ENCODE measurements around the gene NDUFV2. TPM values are rescaled to one million over a fixed set of nuclear protein-coding genes. Genes with fewer than 3 reads are reported as not detected.

The NDUFV2 gene
- total and polyA plus RNA-seq, 2 donors (not counting 3 experiments of a cell fraction or from before 2014, with no cell fraction given), result 65.7 to 152 TPM

- TF ChIP-seq POLR2A (IDR thresholded peaks at IDR 0.05; ENCODE audit: low read depth, low read length) (peak; percentile 15), MYC (IDR thresholded peaks at IDR 0.05; ENCODE audit: low read depth, low read length) (no peak)
- intact Hi-C loops (cut with micrococcal nuclease), result loop anchor here (5.0 kb wide), 1 partner anchor 228 kb away; the partner anchor contains the start of gene TWSG1
- no peak overlapping the region for H2AFZ ChIP-seq (ENCODE audit: low read depth, low read length)
- peak overlapping the region; percentile 95 for H3K27ac ChIP-seq (ENCODE audit: insufficient read depth, low read depth, low read length)
- H3K79me2 ChIP-seq (ENCODE audit: control insufficient read depth, insufficient read depth, low read length), result peaks cover 68% of the 10 kb centered on the region
- peak overlapping the region; percentile 99 for H3K4me2 ChIP-seq (ENCODE audit: insufficient read depth, low read length)
- no peaks in the 10 kb centered on the region for H3K27me3 ChIP-seq (ENCODE audit: control insufficient read depth in 2 of 2, insufficient read depth in 2 of 2, low read length in 2 of 2)
- POLR2A ChIA-PET, result interaction anchor here (0.7 kb wide), 1 partner anchor 30 kb away, joined by 5 read pairs; no protein-coding TSS in a partner anchor
- peak overlapping the region; percentile 69 to 98 (median 92) for H3K4me3 ChIP-seq (replicated peaks in 1 of 3; ENCODE audit: insufficient read depth in 1 of 3, low read depth in 1 of 3, low read length in 3 of 3)
- DNase-seq (ENCODE audit: low read depth, low spot score), result peak; percentile 31
- CTCF ChIA-PET, result interaction anchor here (0.8 to 3.1 kb wide), 11 partner anchors 10 to 411 kb away, joined by 3 to 23 read pairs (median 4); partner anchors contain the start of gene ANKRD12
- H3K36me3 ChIP-seq (ENCODE audit: control insufficient read depth in 2 of 2, extremely low read depth in 1 of 2, insufficient read depth in 2 of 2, low read length in 2 of 2), result peaks cover 0 to 2% of the 10 kb centered on the region in 2 experiments
- peaks cover 46% of the 10 kb centered on the region for H3K4me1 ChIP-seq (ENCODE audit: control insufficient read depth, extremely low read depth, insufficient read depth, low read length)
- no peak for FAIRE-seq
- H3K9me3 ChIP-seq (replicated peaks; ENCODE audit: control insufficient read depth, insufficient read depth, low read length), result no peaks in the 10 kb centered on the region
- H4K20me1 ChIP-seq (replicated peaks; ENCODE audit: control insufficient read depth, extremely low read depth, insufficient read depth, low read length), result peaks cover 6% of the 10 kb centered on the region
- dilution Hi-C loops (cut with MboI; ENCODE audit: extremely low pct_ligation_motif_present, low sequenced_read_pairs), result no loop called here
- BruUV-seq (replicated peaks), result no TSS peak
- no peaks in the 10 kb centered on the region for H3K9me1 ChIP-seq (replicated peaks; ENCODE audit: control insufficient read depth, extremely low read depth, insufficient read depth, low read length)
- H3K9ac ChIP-seq (replicated peaks; ENCODE audit: extremely low read depth, insufficient read depth, low read length), result peak overlapping the region; percentile 84
These were observed 1.9 kb downstream of the NDUFV2 start for GRCh38 chr18:9104244-9104901.

GRCh38 chr18:9105420-9105819 is 2.9 kb downstream of the NDUFV2 start:
- Histone ChIP-seq H3K9ac (replicated peaks; ENCODE audit: extremely low read depth, insufficient read depth, low read length) (no peak overlapping the region), H4K20me1 (replicated peaks; ENCODE audit: control insufficient read depth, extremely low read depth, insufficient read depth, low read length) (peaks cover 6% of the 10 kb centered on the region), H3K9me1 (replicated peaks; ENCODE audit: control insufficient read depth, extremely low read depth, insufficient read depth, low read length) (no peaks in the 10 kb centered on the region)

More at GRCh38 chr18:9105420-9105819, 2.9 kb downstream of the NDUFV2 start:
- Histone ChIP-seq H3K27me3 (ENCODE audit: control insufficient read depth in 2 of 2, insufficient read depth in 2 of 2, low read length in 2 of 2) (no peaks in the 10 kb centered on the region), H3K9me3 (replicated peaks; ENCODE audit: control insufficient read depth, insufficient read depth, low read length) (no peaks in the 10 kb centered on the region), H2AFZ (ENCODE audit: low read depth, low read length) (no peak overlapping the region), H3K27ac (ENCODE audit: insufficient read depth, low read depth, low read length) (no peak overlapping the region), H3K4me2 (ENCODE audit: insufficient read depth, low read length) (peak overlapping the region; percentile 99), H3K4me3 (replicated peaks in 1 of 3; ENCODE audit: insufficient read depth in 1 of 3, low read depth in 1 of 3, low read length in 3 of 3) (peak overlapping the region in 1 of 3 experiments; percentile 98), H3K4me1 (ENCODE audit: control insufficient read depth, extremely low read depth, insufficient read depth, low read length) (peaks cover 46% of the 10 kb centered on the region), H3K36me3 (ENCODE audit: control insufficient read depth in 2 of 2, extremely low read depth in 1 of 2, insufficient read depth in 2 of 2, low read length in 2 of 2) (peaks cover 0 to 2% of the 10 kb centered on the region in 2 experiments), H3K79me2 (ENCODE audit: control insufficient read depth, insufficient read depth, low read length) (peaks cover 78% of the 10 kb centered on the region)
- TF ChIP-seq POLR2AphosphoS5 (IDR thresholded peaks at IDR 0.05; ENCODE audit: insufficient read depth, low read depth, low read length) (no peak), GATA2 (IDR thresholded peaks at IDR 0.05; ENCODE audit: insufficient read depth, insufficient read length, low read depth, low read length) (no peak), CTCF (IDR thresholded peaks at IDR 0.05; ENCODE audit: extremely low read depth in 1 of 2, insufficient read depth in 1 of 2, low read depth in 1 of 2, low read length in 2 of 2) (no peak), FOS (IDR thresholded peaks at IDR 0.05; ENCODE audit: borderline replicate concordance, insufficient read depth, low read length) (no peak), MYC (IDR thresholded peaks at IDR 0.05; ENCODE audit: low read depth, low read length) (no peak), POLR2A (IDR thresholded peaks at IDR 0.05; ENCODE audit: low read depth, low read length) (no peak), JUN (IDR thresholded peaks at IDR 0.05; ENCODE audit: borderline replicate concordance, insufficient read depth, insufficient read length, low read depth) (no peak), EZH2 (IDR thresholded peaks at IDR 0.05; ENCODE audit: borderline replicate concordance, low read depth, low read length, severe bottlenecking) (no peak), MAX (IDR thresholded peaks at IDR 0.05; ENCODE audit: insufficient read depth, insufficient read length) (no peak)
- BruUV-seq (replicated peaks), result no TSS peak
- intact Hi-C loops (cut with micrococcal nuclease), result no loop called here
- dilution Hi-C loops (cut with MboI; ENCODE audit: extremely low pct_ligation_motif_present, low sequenced_read_pairs), result no loop called here
- DNase-seq (ENCODE audit: low read depth, low spot score), result no peak
- no peak for FAIRE-seq
- POLR2A ChIA-PET, result no interaction called here
- CTCF ChIA-PET, result interaction anchor here (3.1 kb wide), 1 partner anchor 12 kb away, joined by 22 read pairs; no protein-coding TSS in a partner anchor

All from endothelial cell of umbilical vein (primary cell).